HG03354 (cell line): ENCODE measurements around the gene COA7.

Experiments used
- ATAC-seq: cut with Tn5 transposase; IDR thresholded peaks from one replicate; pipeline ENCODE4 v1.9.1; 2021; ENCODE audit warnings: mild to moderate bottlenecking; ENCODE audit not compliant: unreplicated experiment, poor library complexity, severe bottlenecking

Gene COA7

DNA sequence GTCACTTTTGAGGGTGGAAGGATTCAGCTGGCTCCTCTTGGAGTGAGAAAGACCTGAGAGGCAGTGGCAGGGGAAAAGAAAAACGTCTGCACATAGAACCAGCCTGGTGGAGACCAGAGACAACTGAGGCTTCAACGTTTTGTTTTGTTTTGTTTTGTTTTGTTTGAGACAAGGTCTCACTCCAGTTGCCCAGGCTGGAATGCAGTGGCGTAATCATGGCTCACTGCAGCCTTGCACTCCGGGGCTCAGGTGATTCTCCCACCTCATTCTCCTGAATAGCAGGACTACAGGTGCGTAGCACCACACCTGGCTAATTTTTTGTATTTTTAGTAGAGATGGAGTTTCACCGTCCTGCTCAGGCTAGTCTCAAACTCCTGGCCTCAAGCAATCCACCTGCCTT, 52.9 kb downstream of the COA7 start:
- ATAC-seq: no peak

DNA sequence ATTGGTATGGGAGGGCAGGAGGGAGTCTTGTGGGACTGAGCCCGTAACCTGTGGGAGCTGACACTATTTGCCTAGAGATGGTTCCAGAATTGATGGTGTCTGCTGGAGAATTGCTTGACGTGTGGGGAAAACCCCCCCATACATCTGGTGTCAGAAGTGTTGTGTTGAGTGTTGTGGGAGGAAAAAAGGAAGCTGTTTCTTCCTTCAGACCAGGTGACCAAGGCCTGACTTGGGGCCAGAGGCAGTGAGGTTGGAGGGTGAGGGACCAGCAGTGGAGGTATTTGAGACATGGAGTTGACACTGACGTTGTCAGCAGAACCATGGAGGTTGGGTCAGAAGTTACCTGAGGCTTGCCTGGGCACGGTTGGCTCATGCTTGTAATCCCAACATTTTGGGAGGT, 56.8 kb downstream of the COA7 start:
- no peak for ATAC-seq

DNA sequence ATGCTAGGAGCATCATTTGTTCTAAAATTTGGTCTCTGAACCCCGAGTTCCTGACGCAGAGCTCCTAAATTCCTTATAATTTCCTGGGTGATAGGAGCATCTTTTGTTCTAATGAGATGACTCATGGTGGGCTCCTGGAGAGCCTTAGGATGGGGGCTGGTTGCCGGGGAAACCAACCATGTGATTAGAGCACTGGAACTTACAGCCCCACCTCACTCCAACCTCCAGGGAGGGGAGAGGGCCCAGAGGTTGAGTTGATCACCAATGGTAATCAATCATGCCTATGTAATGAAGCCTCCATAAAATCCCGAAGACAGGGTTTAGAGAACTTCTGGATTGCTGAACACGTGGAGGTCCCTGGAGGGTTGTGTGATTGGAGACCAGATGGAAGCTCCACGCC, 57.5 kb downstream of the COA7 start:
- no peak for ATAC-seq

DNA sequence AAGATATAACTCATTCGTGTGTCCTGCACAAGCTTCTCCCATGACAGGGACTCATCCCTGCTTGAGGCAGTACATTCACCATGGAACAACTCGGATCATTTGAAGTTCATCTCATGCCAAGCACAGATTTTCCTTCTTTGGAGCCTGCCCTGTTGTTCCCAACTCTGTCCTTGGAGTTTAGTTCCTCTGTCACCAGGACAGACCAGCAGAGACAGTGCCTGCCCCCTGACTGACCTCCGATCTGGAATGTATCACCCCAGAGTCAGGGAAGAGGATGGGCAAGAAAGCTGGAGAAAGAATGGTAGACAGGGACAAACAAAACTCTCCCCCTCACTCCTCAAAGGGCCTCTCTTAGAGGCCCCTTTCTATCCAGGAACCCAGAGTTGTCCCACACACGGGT, 60.2 kb downstream of the COA7 start:
- ATAC-seq: no peak

DNA sequence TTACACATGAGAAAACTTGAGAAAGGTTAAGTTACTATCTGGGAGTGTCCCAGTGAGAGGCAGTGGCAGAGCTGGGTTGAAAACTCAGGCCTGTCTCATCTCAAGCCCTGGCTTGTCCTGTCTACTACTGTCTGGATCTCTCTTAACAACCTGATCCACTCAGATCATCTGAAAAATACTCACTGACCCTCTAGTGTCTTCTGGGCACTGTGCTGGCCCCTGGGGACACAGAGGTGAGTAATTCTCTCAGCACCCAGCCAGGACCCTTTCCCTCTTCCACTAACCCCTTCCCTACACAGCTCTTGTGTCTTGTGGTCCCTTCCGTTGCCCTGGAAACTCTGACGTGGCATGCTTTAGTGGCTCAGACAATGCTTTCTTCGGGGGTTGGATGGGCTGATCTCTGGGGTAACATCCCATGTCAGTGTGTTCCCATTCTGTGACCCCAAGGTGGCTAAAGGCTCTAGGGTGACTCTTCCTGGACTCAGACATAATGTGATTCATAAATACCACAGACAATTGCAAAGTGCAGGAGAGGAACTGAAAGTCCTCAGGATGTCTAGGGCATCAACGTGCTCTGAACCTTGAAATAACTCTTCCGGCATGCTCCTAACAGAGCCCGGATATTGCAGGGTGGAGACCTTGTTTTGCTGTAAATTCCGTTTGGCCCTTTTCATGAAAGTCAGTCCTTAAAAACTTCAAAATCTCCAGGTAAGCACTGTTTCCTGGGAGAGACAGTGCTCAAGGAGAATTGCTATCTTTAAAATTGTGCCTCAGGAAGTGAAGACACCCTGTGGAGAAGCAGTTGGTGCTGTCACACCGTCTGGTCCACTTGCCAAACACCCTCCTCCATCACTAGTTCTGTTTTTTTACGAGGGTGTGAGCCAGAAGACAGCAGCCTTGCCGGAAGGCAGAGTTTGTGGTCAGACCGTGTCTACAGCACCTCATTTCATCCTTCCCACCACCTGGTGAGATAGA, 61.1 kb downstream of the COA7 start:
- ATAC-seq: peak; percentile 88

DNA sequence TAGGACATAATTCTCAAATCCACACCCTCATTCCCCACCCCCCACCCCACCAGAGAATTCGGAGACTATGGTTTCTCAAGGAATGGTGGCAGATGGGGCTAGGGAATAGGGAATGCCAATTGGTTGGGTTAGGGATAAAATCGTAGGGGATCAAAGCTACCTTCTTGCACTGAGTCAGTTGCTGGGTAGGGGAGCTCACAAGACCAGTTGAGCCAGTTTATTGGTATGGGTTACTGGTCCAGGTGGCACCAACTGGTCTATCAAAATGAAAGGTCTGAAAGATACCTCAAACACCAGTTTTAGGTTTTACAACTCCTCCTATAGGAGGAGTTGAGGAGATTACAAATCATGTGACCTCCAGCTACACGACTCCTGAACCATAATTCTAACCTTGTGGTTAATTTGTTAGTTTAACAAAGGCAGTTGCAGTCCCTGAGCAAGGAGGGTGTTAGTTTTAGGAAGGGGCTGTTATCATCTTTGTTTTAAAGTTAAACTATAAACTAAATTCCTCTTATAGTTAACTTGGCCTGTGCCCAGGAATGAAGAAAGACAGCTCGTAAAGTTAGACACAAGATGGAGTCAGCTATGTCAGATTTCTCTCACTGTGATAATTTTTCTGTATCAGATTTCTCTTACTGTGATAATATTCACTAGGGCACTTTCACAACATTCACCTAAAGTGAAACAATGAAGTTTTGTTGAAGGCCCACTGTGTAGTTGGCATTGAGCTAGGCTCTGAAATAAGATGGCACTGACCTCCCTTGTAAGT, 62.6 kb downstream of the COA7 start:
- no peak for ATAC-seq
